Measurements from ENCODE around the gene RTKN2. TPM values are rescaled to one million over a fixed set of nuclear protein-coding genes. Genes with fewer than 3 reads are reported as not detected.

The RTKN2 gene
- total and polyA plus RNA-seq, 2 donors (not counting 1 experiment from before 2014, with no cell fraction given) = 0.07 to 0.22 TPM

GRCh38 chr10:62170732-62171131 lies 97.9 kb downstream of the RTKN2 start:
- H3K27me3 ChIP-seq (replicated peaks in 1 of 4; ENCODE audit: control extremely low read depth in 1 of 4, control insufficient read depth in 3 of 4, insufficient read depth in 4 of 4, low read length in 3 of 4) = no peaks in the 10 kb centered on the region
- ChIA-PET CTCF (no interaction called here), POLR2A (no interaction called here)
- H3K27me3 Mint-ChIP-seq = no peaks in the 10 kb centered on the region
- no peak overlapping the region for H3K27ac ChIP-seq (ENCODE audit: low read length in 2 of 2)
- no peaks in the 10 kb centered on the region for H3K79me2 ChIP-seq (ENCODE audit: control insufficient read depth, insufficient read depth, low read length)
- peaks cover 27% of the 10 kb centered on the region for H3K4me1 Mint-ChIP-seq
- no peaks in the 10 kb centered on the region for H4K20me1 ChIP-seq (ENCODE audit: control insufficient read depth, insufficient read depth, low read length, poor library complexity, severe bottlenecking)
- intact Hi-C loops (cut with micrococcal nuclease) = loop anchor here (5.0 kb wide), 1 partner anchor 33 kb away; no protein-coding TSS in a partner anchor
- no peak overlapping the region for H3K9ac ChIP-seq (ENCODE audit: low read length)
- H3K27ac Mint-ChIP-seq = no peak overlapping the region
- no peak overlapping the region for H2AFZ ChIP-seq (ENCODE audit: insufficient read depth, low read depth, low read length, poor library complexity, severe bottlenecking)
- no peak for TF ChIP-seq EZH2 (IDR thresholded peaks at IDR 0.05; ENCODE audit: borderline replicate concordance, insufficient read depth, low read depth, low read length, poor library complexity, severe bottlenecking)
- TF ChIP-seq, protein P1, sequence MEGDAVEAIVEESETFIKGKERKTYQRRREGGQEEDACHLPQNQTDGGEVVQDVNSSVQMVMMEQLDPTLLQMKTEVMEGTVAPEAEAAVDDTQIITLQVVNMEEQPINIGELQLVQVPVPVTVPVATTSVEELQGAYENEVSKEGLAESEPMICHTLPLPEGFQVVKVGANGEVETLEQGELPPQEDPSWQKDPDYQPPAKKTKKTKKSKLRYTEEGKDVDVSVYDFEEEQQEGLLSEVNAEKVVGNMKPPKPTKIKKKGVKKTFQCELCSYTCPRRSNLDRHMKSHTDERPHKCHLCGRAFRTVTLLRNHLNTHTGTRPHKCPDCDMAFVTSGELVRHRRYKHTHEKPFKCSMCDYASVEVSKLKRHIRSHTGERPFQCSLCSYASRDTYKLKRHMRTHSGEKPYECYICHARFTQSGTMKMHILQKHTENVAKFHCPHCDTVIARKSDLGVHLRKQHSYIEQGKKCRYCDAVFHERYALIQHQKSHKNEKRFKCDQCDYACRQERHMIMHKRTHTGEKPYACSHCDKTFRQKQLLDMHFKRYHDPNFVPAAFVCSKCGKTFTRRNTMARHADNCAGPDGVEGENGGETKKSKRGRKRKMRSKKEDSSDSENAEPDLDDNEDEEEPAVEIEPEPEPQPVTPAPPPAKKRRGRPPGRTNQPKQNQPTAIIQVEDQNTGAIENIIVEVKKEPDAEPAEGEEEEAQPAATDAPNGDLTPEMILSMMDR (IDR thresholded peaks at IDR 0.05) = no peak
- peak overlapping the region; percentile 33 for H3K4me2 ChIP-seq (replicated peaks; ENCODE audit: low read depth, low read length, poor library complexity, severe bottlenecking)
- H3K4me1 ChIP-seq (ENCODE audit: control insufficient read depth in 2 of 2, insufficient read depth in 2 of 2, low read length in 2 of 2) = peaks cover 24 to 26% of the 10 kb centered on the region in 2 donors
- peaks cover 8% of the 10 kb centered on the region for H3K9me3 Mint-ChIP-seq (ENCODE audit: insufficient read depth)
- DNase-seq (peak; percentile 24), ATAC-seq (ENCODE audit: low read depth) (no peak)
- H3K36me3 ChIP-seq (replicated peaks in 1 of 2; ENCODE audit: control extremely low read depth in 1 of 2, control insufficient read depth in 1 of 2, extremely low read depth in 1 of 2, insufficient read depth in 2 of 2, low read length in 1 of 2) = no peaks in the 10 kb centered on the region
- no peak overlapping the region for H3K4me3 ChIP-seq (ENCODE audit: control extremely low read depth in 1 of 5, extremely low read depth in 1 of 5, insufficient read depth in 1 of 5, low read depth in 2 of 5, low read length in 4 of 5)
- no CpG with 5 or more reads among the region's 1 CpG for WGBS (ENCODE audit: insufficient coverage)
- peaks cover 2 to 8% (median 3%) of the 10 kb centered on the region in 3 donors for H3K9me3 ChIP-seq (ENCODE audit: control extremely low read depth in 1 of 3, control insufficient read depth in 2 of 3, insufficient read depth in 1 of 3, low read length in 2 of 3)
- H3K4me3 Mint-ChIP-seq = no peak overlapping the region

DNA sequence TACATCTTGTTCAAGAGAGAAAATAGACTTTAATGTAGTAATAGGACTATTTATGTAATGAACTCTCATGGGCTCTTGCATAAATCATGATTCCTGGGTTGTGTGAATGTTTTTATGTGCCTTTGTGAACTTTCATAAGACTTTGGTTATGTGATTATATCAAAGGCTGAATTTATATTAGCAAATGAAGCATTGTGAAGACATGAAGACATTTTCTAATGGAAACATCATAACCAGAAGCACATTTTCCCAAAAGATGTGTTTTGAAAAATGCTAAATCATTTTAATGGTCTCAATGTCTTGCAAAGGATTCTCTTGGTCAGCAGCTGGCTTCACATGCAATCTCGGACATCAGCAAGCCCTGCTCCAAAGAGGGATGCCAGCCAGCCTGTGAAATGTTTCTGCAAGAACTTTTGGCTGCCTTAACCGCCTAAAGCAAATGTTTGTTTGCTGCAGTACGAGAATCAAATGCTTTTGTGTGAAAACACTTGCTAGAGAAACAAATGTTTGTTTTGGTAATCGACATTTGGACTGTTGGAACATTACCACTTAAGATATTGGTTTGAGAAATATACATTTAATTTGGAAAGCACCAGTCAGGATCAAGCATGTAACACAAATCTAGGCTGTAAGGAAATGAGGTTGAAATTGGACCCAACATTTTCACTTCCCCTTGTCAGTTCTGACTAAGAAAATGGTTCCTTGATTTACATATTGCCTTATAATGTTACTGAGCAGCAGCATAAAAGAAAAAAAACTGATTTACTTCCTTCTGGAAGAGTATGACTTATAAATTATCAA lies 102.1 kb downstream of the RTKN2 start:
- Histone ChIP-seq H2AFZ (ENCODE audit: insufficient read depth, low read depth, low read length, poor library complexity, severe bottlenecking) (peak overlapping the region; percentile 39), H4K20me1 (ENCODE audit: control insufficient read depth, insufficient read depth, low read length, poor library complexity, severe bottlenecking) (no peaks in the 10 kb centered on the region), H3K79me2 (ENCODE audit: control insufficient read depth, insufficient read depth, low read length) (no peaks in the 10 kb centered on the region), H3K9me3 (ENCODE audit: control extremely low read depth in 1 of 3, control insufficient read depth in 2 of 3, insufficient read depth in 1 of 3, low read length in 2 of 3) (peaks cover 0 to 7% (median 0%) of the 10 kb centered on the region in 3 donors), H3K9ac (ENCODE audit: low read length) (no peak overlapping the region), H3K4me2 (replicated peaks; ENCODE audit: low read depth, low read length, poor library complexity, severe bottlenecking) (peak overlapping the region; percentile 51), H3K4me3 (ENCODE audit: control extremely low read depth in 1 of 5, extremely low read depth in 1 of 5, insufficient read depth in 1 of 5, low read depth in 2 of 5, low read length in 4 of 5) (peak overlapping the region in 1 of 5 experiments; percentile 34), H3K27me3 (replicated peaks in 1 of 4; ENCODE audit: control extremely low read depth in 1 of 4, control insufficient read depth in 3 of 4, insufficient read depth in 4 of 4, low read length in 3 of 4) (no peaks in the 10 kb centered on the region), H3K36me3 (replicated peaks in 1 of 2; ENCODE audit: control extremely low read depth in 1 of 2, control insufficient read depth in 1 of 2, extremely low read depth in 1 of 2, insufficient read depth in 2 of 2, low read length in 1 of 2) (no peaks in the 10 kb centered on the region), H3K4me1 (ENCODE audit: control insufficient read depth in 2 of 2, insufficient read depth in 2 of 2, low read length in 2 of 2) (peaks cover 25 to 28% of the 10 kb centered on the region in 2 donors), H3K27ac (ENCODE audit: low read length in 2 of 2) (peak overlapping the region in 1 of 2 donors; percentile 4)
- ATAC-seq (ENCODE audit: low read depth) (peak; percentile 92), DNase-seq (peak; percentile 72)
- 65% methylated on average over 2 of the region's 4 CpGs for WGBS (ENCODE audit: insufficient coverage)
- Mint-ChIP-seq H3K4me1 (peaks cover 29% of the 10 kb centered on the region), H3K27me3 (no peaks in the 10 kb centered on the region), H3K4me3 (peak overlapping the region; percentile 1), H3K9me3 (ENCODE audit: insufficient read depth) (no peaks in the 10 kb centered on the region), H3K27ac (peak overlapping the region; percentile 59)
- ChIA-PET CTCF (no interaction called here), POLR2A (no interaction called here)
- intact Hi-C loops (cut with micrococcal nuclease) = loop anchor here (2.0 to 5.0 kb wide), 3 partner anchors 20 to 124 kb away; no protein-coding TSS in a partner anchor
- TF ChIP-seq, protein P1 (IDR thresholded peaks at IDR 0.05) = no peak
- TF ChIP-seq EZH2 (IDR thresholded peaks at IDR 0.05; ENCODE audit: borderline replicate concordance, insufficient read depth, low read depth, low read length, poor library complexity, severe bottlenecking) = no peak
